ENCODE results near the gene DNAH3.
"Not testable (repeated sequence)": the region's sequence is repeated elsewhere in the genome, so short reads cannot be mapped to it uniquely, and the experiment has no call there.

The DNAH3 gene

DNA sequence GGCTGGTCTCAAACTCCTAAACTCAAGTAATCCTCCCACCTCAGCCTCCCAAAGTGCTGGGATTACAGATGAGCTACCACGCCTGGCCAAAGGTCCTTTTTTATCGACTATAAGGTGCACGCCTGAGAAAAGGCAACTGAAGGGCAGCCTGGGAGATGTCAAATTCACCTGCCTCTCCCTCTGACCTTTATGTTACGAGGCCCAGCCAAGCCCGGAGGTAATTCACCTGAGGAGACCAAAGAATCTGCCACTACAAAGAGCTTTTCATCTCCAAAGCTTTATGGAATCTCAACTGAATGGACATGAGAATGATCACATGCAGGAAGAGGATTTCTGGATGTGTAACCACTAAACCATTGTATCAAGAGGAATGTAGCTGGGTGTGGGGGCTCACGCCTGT lies 212.9 kb downstream of the DNAH3 start:
- no peak for DNase-seq

DNA sequence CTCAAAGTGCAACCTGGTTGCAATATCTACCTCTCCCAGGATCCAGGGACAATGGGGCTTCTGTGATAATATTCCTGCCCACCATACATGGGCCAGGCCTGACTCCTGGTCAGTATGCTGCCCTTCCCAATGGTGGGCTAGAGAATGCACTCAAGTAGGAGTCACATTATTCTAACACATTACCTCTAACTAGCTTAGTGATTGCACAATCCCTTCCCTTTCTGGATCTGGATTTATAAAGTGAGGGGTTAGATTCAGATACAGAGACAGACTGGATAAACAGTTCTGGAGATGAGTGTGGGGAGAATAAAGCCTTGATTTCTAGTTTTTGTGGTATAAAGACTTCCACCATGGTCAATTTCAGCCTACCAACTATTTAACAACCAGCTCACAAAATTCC lies 217.1 kb downstream of the DNAH3 start:
- no peak for DNase-seq

DNA sequence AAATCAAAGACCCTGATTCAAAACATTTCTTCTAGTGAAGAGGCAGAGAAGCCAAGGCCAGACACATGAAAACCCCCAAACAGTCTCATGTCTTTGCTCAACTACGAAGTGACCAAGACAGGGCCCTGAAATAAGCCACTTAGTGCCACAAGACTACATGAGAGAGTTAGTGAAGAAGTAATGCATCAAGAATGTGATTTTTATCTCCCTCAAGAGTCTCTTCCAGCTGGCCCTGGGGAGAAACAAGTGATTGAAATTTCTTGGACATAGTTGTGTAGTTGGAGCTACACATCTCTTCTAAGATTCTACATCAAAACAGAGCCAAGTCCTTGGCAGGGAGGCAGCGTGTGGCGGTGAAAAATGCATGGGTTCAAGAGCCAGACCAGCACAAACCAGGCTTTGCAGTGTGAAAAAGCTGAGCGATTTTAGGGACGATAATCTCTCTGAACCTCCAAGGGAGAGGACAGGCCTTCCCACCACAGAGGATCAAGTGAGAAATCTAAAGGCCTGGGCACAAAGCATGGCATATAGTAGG lies 219.5 kb downstream of the DNAH3 start:
- DNase-seq, result no peak

DNA sequence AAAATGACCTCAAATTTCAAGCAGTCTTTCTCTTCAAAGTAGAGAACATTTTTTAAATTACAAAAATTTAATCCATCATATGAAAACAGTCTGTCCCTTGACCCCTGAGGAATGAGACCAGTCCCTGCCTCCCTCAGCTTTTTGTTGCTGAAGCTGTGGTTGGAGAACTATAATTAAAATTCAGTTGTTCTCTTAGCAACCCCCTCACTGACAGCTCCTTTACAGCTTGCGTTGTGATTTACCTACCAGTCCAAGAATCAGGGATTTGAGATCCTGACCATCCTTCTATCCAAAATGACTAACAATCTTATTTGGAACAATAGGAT lies 220.3 kb downstream of the DNAH3 start:
- no peak for DNase-seq

DNA sequence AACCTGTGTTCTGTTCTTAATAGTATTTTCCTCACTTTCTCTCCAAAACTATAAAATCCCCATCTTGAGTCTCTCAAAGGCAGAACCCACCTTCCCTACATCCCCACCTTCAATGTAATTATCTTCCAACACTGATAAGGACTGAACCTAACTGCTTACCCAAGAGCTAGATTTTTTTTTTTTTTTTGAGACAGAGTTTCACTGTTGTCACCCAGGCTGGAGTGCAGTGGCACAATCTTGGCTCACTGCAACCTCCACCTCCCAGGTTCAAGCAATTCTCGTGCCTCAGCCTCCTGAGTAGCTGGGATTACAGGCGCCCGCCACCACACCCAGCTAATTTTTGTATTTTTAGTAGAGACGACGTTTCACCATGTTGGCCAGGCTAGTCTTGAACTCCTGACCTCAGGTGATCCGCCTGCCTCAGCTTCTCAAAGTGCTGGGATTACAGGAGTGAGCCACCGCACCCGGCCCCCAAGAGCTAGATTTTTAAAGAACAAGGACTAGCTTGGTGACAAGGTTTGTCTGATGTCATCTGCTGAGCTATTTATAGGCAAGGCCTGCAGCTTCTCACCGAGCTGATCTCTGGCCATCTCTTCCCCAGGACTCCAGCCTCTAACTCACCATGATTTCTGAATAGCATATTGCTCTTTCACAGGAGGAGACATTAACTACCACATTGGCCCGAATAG lies 220.8 kb downstream of the DNAH3 start:
- not testable (repeated sequence) for DNase-seq

DNA sequence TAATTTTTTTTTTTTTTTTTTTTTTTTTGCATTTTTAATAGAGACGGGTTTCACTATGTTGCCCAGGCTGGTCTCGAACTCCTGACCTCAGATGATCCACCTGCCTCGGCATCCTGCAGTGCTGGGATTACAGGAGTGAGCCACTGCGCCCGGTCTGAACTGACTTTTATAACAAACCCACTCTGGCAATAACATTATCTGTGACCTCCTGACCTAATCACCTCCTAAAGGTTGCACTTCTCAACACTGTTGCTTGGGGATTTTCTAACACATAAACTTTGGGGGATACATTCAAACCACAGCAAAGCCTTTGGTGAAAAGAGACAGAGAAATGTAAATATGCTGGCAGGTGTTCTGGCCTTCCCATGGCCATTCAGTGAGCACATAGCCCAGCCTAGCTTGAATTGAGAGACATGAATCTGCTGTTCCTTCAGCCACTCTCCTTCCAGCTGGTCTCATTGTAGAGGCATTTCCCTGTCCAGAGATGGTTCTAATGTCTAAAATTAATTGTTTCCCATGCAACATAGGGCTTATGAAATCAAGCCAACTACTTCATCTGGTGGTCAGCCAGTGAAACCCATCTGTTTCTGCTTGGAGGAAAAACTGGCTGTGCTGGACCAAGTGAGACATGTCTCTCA lies 221.8 kb downstream of the DNAH3 start:
- no peak for DNase-seq

DNA sequence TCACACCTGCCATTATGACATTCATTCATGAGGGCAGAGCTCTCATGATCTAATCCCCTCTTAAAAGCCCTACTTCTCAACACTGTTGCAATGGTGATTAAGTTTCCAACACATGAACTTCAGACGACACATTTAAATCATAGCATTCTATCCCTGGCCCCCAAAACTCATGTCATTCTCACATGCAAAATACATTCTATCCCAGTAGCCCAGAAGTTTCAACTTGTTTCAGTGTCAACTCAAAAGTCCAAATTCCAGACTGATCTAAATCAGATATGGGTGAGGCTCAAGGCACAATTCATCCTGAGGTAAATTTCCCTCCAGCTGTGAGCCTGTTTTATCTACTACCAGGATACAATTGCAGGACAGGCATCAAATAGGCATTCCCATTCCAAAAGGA lies 224.9 kb downstream of the DNAH3 start:
- no peak for DNase-seq

DNA sequence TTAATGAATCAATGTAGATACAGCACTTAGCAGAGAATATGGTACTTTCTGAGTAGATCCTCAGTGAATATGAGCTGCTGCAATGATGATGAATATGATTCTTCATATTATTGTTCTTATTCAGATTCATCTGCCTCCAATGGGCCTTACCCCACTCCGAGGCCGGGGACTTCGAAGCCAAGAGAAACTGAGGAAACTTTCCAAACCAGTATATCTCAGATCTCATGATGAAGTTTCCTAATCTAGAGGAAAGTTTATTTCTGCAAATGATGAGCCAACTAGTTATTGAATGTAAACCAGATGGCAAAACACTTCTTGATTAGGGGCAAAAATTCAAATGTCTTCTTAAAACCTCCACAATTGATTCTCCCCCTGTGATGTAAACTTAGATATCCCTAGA lies 226.8 kb downstream of the DNAH3 start:
- no peak for DNase-seq

DNA sequence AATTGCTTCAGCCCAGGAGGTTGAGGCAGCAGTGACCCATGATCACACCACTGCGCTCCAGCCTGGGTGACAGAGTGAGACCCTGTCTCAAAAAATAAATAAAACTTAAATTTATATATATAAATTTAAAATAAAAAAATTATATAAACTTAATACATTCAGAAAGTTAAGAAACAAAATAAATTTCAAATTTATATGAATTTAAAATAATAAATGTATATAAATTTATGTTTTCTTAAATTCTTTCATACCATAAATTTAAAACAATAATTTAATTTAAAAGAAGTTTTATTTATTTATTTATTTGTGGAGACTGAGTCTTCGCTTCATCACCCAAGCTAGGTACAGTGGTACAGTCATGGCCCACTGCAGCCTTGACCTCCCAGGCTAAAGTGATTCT lies 229.8 kb downstream of the DNAH3 start:
- DNase-seq, result no peak

DNA sequence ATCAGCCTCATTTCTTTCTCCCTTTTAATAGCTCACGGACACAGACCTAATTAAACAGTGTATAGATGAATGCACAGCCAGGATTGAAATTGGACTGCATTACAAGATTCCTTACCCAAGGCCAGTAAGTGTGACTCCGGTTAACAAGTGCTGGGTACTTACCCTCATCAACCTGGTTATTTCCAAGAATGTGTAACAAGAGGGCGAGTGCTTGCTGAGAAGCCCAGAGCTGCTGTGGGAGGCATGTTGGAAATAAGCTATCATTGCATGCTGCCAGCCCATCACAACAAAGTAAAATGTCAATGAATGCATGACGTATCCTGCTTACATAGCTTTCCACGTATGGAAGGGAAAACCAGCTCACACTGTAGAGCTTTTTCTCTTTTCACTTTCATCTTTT lies 230.6 kb downstream of the DNAH3 start:
- DNase-seq, result no peak

DNA sequence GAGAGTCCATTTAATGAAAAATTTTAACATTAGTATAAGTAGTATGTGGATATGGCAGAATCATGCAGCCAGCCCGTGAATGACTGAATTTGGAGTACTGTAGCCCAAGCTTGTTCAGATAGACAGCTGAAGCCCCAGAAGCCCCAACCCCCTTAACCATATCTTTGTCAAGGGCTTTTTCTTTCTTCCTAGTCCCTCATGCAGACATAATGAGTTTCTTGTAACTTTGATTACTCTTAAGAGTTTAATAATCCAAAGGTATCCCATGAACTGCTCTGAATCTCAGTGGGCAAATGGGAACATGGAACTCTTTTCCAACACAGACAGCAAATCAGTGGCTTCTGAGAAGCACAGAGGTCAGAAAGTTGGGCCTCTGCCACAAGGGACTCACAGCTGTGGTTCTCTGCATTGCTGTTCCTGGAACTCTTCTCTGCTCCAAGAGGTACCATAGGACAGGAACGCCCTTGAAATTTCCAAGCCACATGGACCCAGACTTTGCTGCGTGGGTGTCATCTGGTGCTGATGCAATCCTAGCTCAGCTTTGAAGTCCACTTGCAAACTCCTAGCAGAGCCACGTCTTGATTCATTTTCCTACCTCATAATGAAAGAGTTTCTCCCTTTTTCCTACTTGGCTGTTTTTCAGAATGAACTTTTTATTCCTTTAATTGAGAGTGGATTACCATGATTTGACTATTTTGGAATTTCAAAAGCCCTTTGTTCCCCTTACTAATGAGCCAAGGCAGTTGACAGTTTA lies 232.0 kb downstream of the DNAH3 start:
- peak; percentile 53 for DNase-seq

DNA sequence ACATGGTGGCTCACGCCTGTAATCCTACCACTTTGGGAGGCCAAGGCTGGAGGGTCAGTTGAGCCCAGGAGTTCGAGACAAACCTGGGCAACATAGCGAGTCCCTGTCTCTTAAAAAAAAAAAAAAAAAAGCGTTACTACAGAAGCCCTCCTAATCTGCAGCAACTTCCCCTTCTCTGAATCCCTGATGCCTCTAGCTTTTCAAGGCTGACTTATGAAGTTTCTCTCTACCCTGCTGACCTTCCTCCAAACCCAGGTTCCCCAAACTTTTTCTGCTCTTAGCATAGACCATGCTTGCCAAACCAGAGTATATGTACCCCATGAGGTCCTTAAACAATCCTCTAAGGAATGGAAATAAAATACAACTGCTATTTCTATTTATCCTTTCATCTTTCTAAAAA lies 233.7 kb downstream of the DNAH3 start:
- DNase-seq, result no peak

DNA sequence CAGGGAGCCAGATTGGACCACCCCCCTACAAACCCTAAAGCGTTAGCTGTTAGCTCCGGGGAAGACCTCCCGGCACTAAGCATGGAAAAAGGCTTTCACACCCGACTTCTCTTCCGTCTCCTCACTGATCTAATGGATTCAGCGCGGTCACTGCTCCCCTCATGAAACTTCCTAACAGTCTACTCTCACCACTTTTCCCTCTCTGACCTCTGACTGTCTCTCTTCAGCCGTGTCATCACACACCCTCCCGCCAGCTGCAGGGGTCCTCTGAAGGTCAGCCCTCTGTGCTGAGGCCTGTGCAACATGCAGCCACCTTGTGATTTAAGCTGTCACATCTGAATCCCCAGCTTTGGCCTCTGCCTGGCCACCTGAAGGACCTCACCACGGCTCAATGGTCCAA lies 234.4 kb downstream of the DNAH3 start:
- no peak for DNase-seq

DNA sequence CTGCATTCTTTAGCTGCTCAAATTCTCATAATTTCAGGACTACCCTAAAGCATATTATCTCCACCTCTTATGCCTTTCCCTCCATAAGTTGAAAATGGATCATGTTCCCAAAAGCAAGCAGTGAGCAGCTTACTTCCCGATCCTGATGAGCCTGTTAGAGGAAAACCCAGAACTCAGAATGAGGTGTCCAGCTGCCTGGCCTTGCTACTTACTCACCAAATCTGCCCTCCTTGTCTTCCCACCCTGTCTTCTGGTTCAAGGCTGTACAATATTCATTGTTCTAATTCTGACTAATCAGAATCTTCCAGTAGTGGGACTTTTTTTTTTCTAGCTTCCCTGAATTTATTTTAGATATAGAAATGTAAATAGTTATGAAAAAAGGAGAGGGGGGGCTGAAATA lies 239.3 kb downstream of the DNAH3 start:
- DNase-seq, result peak; percentile 48

DNA sequence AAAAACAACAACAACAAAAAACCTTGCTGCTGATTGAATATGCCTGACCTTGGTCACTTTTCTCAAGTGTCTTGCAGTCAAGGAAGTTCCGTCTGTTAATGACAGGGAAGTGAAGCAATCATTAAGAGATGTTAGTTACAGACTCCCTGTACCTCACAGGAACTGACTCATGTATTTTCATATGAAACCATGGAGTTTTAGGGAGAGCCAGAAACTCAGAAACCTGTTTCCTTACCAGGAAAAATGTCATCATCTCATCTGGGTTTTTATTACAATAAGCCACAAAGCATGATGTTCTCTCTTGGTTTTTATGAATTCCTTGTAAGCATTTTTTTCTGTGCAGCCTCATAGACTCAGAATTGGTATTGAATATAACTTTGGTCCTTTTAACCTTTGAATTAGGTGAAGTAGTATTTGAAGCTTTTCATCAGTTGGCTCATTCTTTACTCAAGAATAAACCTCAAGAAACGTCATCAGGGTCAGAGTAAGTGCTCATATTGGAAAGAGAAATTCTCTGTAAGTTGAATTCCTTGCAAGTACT lies 239.8 kb downstream of the DNAH3 start:
- peak; percentile 93 for DNase-seq

DNA sequence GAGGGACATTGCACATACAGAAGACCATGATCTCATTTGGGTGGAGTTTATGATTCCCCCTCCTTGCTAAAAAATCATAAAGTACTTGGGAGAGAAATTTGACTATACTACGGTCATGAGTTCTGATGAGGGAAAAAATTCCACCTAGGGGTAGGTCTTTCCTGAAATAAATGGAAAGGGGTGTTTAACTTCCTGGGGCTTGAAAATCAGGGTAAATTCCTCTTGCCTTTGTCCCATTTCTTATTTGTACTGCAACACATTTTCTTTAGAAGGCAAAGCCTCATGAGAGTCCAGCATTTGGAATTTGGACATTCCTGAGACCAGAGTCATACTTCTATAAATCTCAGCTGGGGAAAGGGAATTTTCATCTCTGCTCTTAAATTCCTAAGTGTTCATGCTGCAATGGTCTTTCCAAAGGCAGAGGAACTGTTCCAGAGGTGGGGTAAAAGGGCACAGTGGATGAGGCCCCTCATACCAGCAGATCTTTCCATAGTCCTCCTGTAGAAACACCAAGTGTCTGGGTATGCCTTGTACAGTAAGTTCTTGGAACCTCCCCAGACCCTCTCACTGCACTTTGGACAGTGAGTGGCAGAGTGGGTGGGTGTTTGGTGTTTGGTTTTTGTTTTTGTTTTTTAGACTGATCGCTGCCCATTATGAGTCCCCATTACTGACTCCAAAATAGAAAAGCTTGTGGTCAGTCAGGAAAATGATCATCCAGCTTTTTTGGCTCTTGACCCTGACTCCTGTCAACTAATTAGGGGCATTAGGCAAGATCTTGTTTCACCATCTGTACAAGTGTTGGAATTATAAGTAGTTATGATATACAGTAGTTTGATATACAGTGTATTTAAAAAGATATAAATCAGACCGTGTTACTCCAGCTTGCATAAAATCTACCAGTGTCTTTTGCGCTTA lies 244.0 kb downstream of the DNAH3 start:
- peak; percentile 93 for DNase-seq

DNA sequence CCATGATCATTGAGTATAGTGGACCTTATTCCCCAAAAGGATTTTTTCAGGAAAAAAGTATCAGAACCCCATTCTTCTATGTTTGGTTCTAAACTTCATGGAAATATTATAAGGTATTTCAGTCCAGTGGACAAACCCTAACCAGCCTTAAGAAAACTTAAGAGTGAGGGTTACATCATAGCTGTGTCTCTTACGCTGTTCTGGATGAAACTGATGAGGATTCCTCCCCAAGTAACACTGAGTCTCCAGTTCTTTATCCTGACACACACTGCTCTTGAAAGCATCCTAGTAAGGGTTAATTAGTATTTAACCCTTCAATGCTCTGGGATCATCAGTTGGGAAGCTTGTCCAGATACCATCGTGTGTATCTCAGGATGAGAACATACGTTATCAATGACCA lies 245.1 kb downstream of the DNAH3 start:
- DNase-seq, result no peak

DNA sequence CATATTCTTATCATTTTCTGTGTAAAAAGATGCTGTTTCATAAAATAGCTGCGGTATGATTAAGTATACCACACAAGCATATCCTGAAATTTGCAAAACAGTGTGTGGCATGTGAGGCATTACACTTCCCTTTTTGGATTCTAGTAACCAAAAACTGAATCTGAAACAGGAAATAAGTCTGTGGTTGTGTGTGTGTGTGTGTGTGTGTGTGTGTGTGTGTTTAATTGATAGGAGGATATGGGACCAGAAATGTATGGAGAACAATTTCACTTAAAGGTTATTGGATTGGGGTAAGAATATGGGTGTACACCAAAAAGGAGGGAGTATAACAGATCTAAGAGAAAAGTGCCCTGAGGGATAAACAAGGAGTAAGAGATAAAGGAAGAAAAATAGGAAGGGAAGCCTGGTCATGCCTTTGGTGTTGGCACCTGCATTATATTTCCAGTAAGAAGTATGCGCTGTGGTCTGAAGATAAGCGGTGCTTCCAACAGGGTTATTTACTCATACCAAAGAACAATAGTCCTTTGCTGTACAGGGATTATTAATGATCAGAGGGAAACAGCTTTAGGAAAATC lies 246.1 kb downstream of the DNAH3 start:
- DNase-seq, result peak; percentile 85

DNA sequence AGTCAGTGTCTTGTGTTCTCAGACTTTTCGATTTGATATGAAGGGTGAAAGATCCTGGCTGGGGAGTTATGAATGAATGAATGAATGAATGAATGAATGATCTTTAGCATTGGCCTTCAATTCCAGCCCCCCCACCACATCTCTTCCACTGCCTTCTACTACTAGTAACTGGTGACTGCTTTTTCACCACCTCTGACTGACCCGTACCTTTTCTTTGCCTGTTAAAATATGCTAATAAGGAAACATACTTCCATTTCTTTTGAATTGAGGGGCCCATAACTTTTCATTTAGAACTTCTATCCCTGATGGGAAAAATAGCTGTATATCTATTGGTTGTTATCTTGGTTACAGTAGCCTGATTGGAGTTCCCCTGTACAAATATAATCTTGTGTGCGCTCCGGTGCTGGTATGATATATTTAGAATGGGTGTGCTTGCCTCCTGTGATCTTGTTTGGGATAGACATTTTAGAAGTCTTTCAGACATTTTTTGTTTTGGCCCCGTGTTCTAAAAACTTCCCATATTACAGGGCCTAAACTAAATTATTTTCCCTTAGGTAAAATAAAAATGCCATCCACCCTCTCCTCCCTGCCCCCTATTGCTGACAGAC lies 246.6 kb downstream of the DNAH3 start:
- no peak for DNase-seq

DNA sequence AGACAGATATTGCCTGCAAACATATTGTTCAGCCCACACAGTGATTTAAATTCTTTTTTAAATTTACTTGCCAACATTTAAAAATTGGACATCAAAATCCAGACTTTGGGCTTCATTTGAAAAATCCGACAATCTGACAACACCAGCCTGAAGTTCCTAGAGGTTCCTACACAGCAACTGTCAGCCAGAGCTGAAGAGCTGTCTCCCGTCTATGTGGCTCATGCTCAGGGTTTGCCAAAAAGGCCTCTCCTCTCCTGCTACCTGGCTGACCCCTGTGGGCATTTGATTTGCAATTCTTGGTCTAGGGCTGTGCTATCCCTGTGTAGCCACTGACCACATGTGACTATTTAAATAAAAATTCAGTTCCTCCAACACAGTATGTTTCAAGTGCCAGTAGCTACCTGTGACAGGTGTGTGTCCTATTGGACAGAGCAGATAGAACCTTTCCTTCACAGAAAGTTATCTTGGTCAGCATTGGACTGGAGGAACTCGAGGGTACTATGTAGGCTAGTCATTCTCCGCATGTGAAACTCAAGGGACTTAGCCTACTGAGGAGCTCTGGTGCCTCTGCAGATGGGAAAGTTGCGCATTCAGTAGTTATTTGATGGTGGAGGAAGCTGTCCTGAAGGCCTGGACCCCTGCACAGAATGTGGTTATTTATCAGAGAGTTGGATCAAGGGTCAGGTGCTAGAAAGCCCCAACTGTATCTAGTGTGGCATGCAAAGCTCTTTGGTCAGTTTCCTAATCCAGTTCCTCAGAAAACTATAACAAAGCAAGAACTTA lies 247.3 kb downstream of the DNAH3 start:
- no peak for DNase-seq

DNA sequence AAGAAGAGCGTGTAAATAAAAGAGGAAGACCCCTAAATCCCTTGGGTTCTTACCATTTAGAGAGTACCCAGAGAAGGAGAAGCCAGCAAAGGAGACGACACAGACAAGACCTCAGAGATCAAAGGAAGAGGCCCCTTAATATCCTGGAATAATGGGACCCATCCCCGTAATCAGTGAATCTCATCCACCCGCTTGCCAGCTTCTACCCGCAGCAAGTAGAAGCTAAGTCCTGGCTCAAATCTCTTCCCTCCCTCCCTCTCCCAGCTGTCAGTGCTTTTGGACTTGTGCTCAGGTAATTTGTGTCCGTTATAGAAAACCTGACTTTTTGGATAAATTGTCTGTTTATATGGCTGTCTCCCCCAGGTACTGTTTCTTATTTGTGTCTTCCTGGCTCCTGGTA lies 248.2 kb downstream of the DNAH3 start:
- DNase-seq, result no peak

Data from fibroblast of skin of right biceps (primary cell).